OCI-LY7 (cell line): ENCODE results near the gene DDR1. TPM values are rescaled to one million over a fixed set of nuclear protein-coding genes. Genes with fewer than 3 reads are reported as not detected.

Experiments used
- BruUV-seq: library from RNA; stranded (reverse); fragments of 400-500 nt; replicated peaks from 2 replicates; lab custom pipeline; 2021; lab: Mats Ljungman, UMichigan
- CTCF ChIA-PET: fragments of 300-600 bp; sonication (Branson Sonifier 250); formaldehyde crosslinking; loops from one replicate; lab custom pipeline; 2022; ENCODE audit warnings: antibody characterized with exemption; ENCODE audit not compliant: unreplicated experiment; lab: Charles Lee
- POLR2A ChIA-PET: fragments of 300-600 bp; sonication (Branson Sonifier 250); formaldehyde crosslinking; loops from one replicate; lab custom pipeline; 2022; ENCODE audit warnings: antibody characterized with exemption; lab: Charles Lee
- DNase-seq: peaks from one replicate; pipeline ENCODE4 v3.0.0-alpha.2; 2015; ENCODE audit warnings: low spot score
- H2AFZ ChIP-seq: fragments of 200-600 bp; sonication (generic), shearing (Covaris generic); 2 replicates; pipeline ENCODE4 v1.6.1; 2014; ENCODE audit warnings: mild to moderate bottlenecking, antibody characterized with exemption, low read length, moderate library complexity
- H3K27ac ChIP-seq: fragments of 200-600 bp; sonication (generic); 2 replicates; pipeline ENCODE4 v1.5.1; 2014; ENCODE audit warnings: mixed run types, low read depth, mild to moderate bottlenecking, moderate library complexity, low read length, inconsistent platforms; ENCODE audit not compliant: poor library complexity, severe bottlenecking
- H3K36me3 ChIP-seq: fragments of 200-600 bp; sonication (generic); 2 replicates; pipeline ENCODE4 v1.6.1; 2014; ENCODE audit warnings: mild to moderate bottlenecking, antibody characterized with exemption, low read length, moderate library complexity, mixed read lengths; ENCODE audit not compliant: insufficient read depth
- H3K4me1 ChIP-seq: fragments of 200-600 bp; sonication (generic); 2 replicates; pipeline ENCODE4 v1.5.1; 2014; ENCODE audit warnings: mild to moderate bottlenecking, low read length; ENCODE audit not compliant: insufficient read depth, poor library complexity, severe bottlenecking
- H3K4me2 ChIP-seq: fragments of 200-600 bp; sonication (generic); 2 replicates; pipeline ENCODE4 v1.6.1; 2014; ENCODE audit warnings: mild to moderate bottlenecking, low read length
- H3K4me3 ChIP-seq: fragments of 200-600 bp; sonication (generic); 2 replicates; pipeline ENCODE4 v1.5.1; 2014; ENCODE audit warnings: mild to moderate bottlenecking, low read depth, low read length; ENCODE audit not compliant: poor library complexity, severe bottlenecking
- H3K79me2 ChIP-seq: fragments of 200-600 bp; sonication (generic); 2 replicates; pipeline ENCODE4 v1.6.1; 2016; ENCODE audit warnings: low read depth, mild to moderate bottlenecking, low read length, moderate library complexity, mixed read lengths; ENCODE audit not compliant: insufficient read depth
- H3K9me2 ChIP-seq: fragments of 200-600 bp; sonication (generic); 2 replicates; pipeline ENCODE4 v1.6.1; 2016; ENCODE audit warnings: mild to moderate bottlenecking, low read length, mixed read lengths; ENCODE audit not compliant: insufficient read depth
- H3K9me3 ChIP-seq: fragments of 200-600 bp; sonication (generic); 2 replicates; pipeline ENCODE4 v1.6.1; 2014; ENCODE audit warnings: mild to moderate bottlenecking, mixed run types, low read length, mixed read lengths
- H4K20me1 ChIP-seq: fragments of 200-600 bp; sonication (generic); 2 replicates; pipeline ENCODE4 v1.6.1; 2014; ENCODE audit warnings: mild to moderate bottlenecking, antibody characterized with exemption, low read length, moderate library complexity, mixed read lengths; ENCODE audit not compliant: insufficient read depth
- CTCF ChIP-seq: fragments of 200-600 bp; sonication (generic); conservative IDR thresholded peaks from 2 replicates; pipeline ENCODE4 v1.5.1; 2014; ENCODE audit warnings: mild to moderate bottlenecking, antibody characterized with exemption, low read length, moderate library complexity, mixed read lengths
- EZH2phosphoT487 ChIP-seq: fragments of 200-600 bp; sonication (generic); IDR thresholded peaks from 2 replicates; pipeline ENCODE4 v1.6.1; 2018; ENCODE audit warnings: low read depth, borderline replicate concordance, mild to moderate bottlenecking, mixed run types, antibody characterized with exemption, low read length, moderate library complexity, mixed read lengths
- intact Hi-C: fragments of 100-400 bp; cut with micrococcal nuclease; formaldehyde crosslinking; loops from one replicate; pipeline ENCODE4 v1.10.0; 2022; ENCODE audit not compliant: unreplicated experiment
- total RNA-seq, 2 experiments: library from RNA; depleted of rRNA in 1 of 2; stranded (reverse); fragments of >200 nt in 1 of 2; shearing (Covaris generic) in 1 of 2; gene quantifications; 2 replicates each; pipeline ENCODE4 v1.2.3, GENCODE V29; 2014 to 2022

DDR1 gene
- total RNA-seq, 2 experiments from 2014 or later = 14.0 to 30.3 TPM

GRCh38 chr6:30877419-30878262 lies 6.7 kb upstream of the DDR1 start:
- TF ChIP-seq CTCF (peak; percentile 97), EZH2phosphoT487 (no peak)
- peak overlapping the region; percentile 94 for H2AFZ ChIP-seq
- no TSS peak for BruUV-seq
- H3K4me2 ChIP-seq = peak overlapping the region; percentile 65
- no peaks in the 10 kb centered on the region for H3K9me3 ChIP-seq
- intact Hi-C loops = loop anchor here (1.0 kb wide), 2 partner anchors 49 to 134 kb away; no protein-coding TSS in a partner anchor
- no peaks in the 10 kb centered on the region for H3K36me3 ChIP-seq
- ChIA-PET CTCF (interaction anchor here (1.2 kb wide), 1 partner anchor 46 kb away, joined by 3 read pairs; no protein-coding TSS in a partner anchor), POLR2A (no interaction called here)
- no peaks in the 10 kb centered on the region for H3K79me2 ChIP-seq
- H3K27ac ChIP-seq = no peak overlapping the region
- H3K9me2 ChIP-seq = no peaks in the 10 kb centered on the region
- H3K4me3 ChIP-seq = peak overlapping the region; percentile 48
- DNase-seq = peak; percentile 76
- peaks cover 24% of the 10 kb centered on the region for H3K4me1 ChIP-seq
- H4K20me1 ChIP-seq = no peaks in the 10 kb centered on the region

GRCh38 chr6:30879684-30880427 lies 4.5 kb upstream of the DDR1 start:
- POLR2A ChIA-PET = no interaction called here

More at GRCh38 chr6:30879684-30880427, 4.5 kb upstream of the DDR1 start:
- Histone ChIP-seq H3K4me3 (no peak overlapping the region), H3K79me2 (no peaks in the 10 kb centered on the region), H3K9me3 (no peaks in the 10 kb centered on the region), H3K27ac (no peak overlapping the region), H3K4me1 (peaks cover 39% of the 10 kb centered on the region), H3K9me2 (no peaks in the 10 kb centered on the region), H3K4me2 (no peak overlapping the region), H4K20me1 (no peaks in the 10 kb centered on the region), H2AFZ (no peak overlapping the region), H3K36me3 (no peaks in the 10 kb centered on the region)
- intact Hi-C loops = loop anchor here (10.0 kb wide), 1 partner anchor 205 kb away; the partner anchor contains the start of gene DHX16
- no TSS peak for BruUV-seq
- no peak for DNase-seq
- no peak for TF ChIP-seq CTCF
- TF ChIP-seq EZH2phosphoT487 = no peak
- CTCF ChIA-PET = no interaction called here
